GM12892 (cell line): ENCODE results near the gene ZCWPW1.
"Not testable (repeated sequence)": the region's sequence is repeated elsewhere in the genome, so short reads cannot be mapped to it uniquely, and the experiment has no call there.

Experiments
- DNase-seq: peaks from one replicate; pipeline ENCODE4 v3.0.0; 2011; ENCODE audit not compliant: insufficient read length
- FAIRE-seq: peaks from 2 replicates; lab custom pipeline; 2011; peaks lifted over from hg19 to GRCh38; lab: Jason Lieb, UNC
- POLR2A ChIP-seq: IDR thresholded peaks from 2 replicates; pipeline ENCODE4 v1.6.1; 2011; ENCODE audit warnings: low read depth, low read length, control low read depth
- POLR2AphosphoS5 ChIP-seq: IDR thresholded peaks from 2 replicates; pipeline ENCODE4 v1.6.1; 2011; ENCODE audit warnings: low read depth, low read length, control low read depth
- TAF1 ChIP-seq: IDR thresholded peaks from 2 replicates; pipeline ENCODE4 v1.6.1; 2011; ENCODE audit warnings: low read depth, mild to moderate bottlenecking, control low read depth, low read length, borderline replicate concordance

The ZCWPW1 gene

GRCh38 chr7:100469227-100470044 lies 40.9 kb upstream of the ZCWPW1 start:
- no peak for TF ChIP-seq POLR2A
- TF ChIP-seq POLR2AphosphoS5 = no peak
- no peak for TF ChIP-seq TAF1
- DNase-seq (peak; percentile 98), FAIRE-seq (peak; percentile 48)

GRCh38 chr7:100467638-100468373 lies 39.3 kb upstream of the ZCWPW1 start:
- no peak for FAIRE-seq
- no peak for TF ChIP-seq POLR2A
- no peak for TF ChIP-seq POLR2AphosphoS5
- TF ChIP-seq TAF1 = no peak

GRCh38 chr7:100466653-100467605 lies 38.4 kb upstream of the ZCWPW1 start:
- no peak for TF ChIP-seq TAF1
- no peak for TF ChIP-seq POLR2AphosphoS5
- TF ChIP-seq POLR2A = no peak
- FAIRE-seq = no peak
- no peak for DNase-seq

More at GRCh38 chr7:100467638-100468373, 39.3 kb upstream of the ZCWPW1 start:
- no peak for DNase-seq

DNA sequence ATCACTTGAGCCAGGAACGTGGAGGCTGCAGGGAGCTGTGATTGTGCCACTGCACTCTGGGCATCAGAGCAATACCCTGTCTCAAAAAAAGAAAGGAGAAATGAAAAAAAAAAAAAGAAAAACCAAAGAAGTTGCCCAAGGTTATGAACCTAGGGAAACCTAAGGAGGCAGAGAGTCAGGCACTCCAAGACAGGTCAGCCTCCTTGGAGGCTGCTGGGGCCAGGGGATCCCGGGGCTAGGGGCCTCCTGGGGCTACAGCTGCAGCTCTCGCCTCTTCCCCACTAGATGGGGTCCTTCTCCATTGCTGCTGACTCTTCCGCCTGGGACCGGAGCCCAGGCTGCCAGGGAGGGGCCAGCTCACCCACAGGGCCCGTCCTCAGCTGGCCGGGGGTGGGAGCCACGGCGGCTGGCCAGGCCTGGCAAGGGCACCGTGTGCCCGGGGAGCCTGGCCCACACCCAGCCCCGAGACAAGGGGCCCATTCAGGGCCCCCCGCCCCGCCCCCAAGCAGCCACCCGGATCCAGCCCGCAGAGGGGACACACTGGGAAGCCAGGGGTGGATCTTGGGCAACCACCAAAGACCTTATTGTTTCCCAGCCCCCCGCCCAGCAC lies 37.3 kb upstream of the ZCWPW1 start:
- no peak for TF ChIP-seq TAF1
- no peak for TF ChIP-seq POLR2AphosphoS5
- no peak for TF ChIP-seq POLR2A
- DNase-seq (no peak), FAIRE-seq (no peak)

DNA sequence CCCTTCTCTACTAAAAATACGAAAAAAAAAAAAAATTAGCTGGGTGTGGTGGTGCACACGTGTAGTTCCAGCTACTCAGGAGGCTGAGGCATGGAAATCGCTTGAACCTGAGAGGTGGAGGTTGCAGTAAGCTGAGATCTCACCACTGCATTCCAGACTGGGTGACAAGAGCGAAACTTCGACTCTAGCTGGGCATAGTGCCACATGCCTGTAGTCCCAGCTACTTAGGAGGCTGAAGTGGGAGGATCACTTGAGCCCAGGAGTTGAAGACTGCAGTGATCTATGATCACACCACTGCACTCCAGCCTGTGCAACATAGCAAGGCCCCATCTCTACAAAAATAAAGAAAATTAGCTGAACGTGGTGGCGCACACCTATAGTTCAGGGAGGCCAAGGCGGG lies 36.8 kb upstream of the ZCWPW1 start:
- FAIRE-seq (no peak), DNase-seq (no peak)
- no peak for TF ChIP-seq POLR2AphosphoS5
- no peak for TF ChIP-seq TAF1
- no peak for TF ChIP-seq POLR2A

GRCh38 chr7:100464791-100465190 lies 36.3 kb upstream of the ZCWPW1 start:
- DNase-seq = no peak
- FAIRE-seq = no peak
- TF ChIP-seq POLR2AphosphoS5 (no peak), POLR2A (no peak), TAF1 (no peak)

- TF ChIP-seq POLR2A (no peak), POLR2AphosphoS5 (no peak), TAF1 (no peak)
- FAIRE-seq (no peak), DNase-seq (no peak)
Observed at GRCh38 chr7:100464210-100464660, 35.7 kb upstream of the ZCWPW1 start, which contains the start of gene SPACDR. SPACDR (minus strand) TSS chr7:100464260; CDS start chr7:100464025, 235 bp downstream.

GRCh38 chr7:100457033-100457432 lies 28.5 kb upstream of the ZCWPW1 start:
- no peak for FAIRE-seq
- TF ChIP-seq POLR2AphosphoS5 (no peak), POLR2A (no peak), TAF1 (no peak)
- DNase-seq = no peak

- TF ChIP-seq TAF1 = no peak
- TF ChIP-seq POLR2AphosphoS5 = no peak
- no peak for TF ChIP-seq POLR2A
- DNase-seq (no peak), FAIRE-seq (no peak)
Observed at GRCh38 chr7:100456562-100456961, 28.1 kb upstream of the ZCWPW1 start.

DNA sequence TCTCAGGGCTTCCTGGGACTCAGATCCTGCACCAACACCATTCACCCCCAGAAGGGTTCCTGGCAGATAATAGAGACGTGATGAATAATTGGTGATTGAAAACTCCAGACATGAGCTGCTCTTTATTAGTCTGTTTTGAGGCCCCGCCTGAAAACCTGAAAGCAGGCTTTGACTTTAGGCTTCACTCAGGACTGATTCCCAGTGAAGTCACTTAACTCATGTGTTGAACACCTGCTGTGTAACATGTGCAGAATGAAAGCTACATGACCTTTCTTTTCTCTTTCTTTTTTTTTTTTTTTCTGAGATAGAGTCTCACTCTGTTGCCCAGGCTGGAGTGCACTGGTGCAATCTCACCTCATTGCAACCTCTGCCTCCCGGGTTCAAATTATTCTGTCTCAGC lies 26.7 kb upstream of the ZCWPW1 start:
- no peak for FAIRE-seq
- no peak for DNase-seq
- no peak for TF ChIP-seq POLR2AphosphoS5
- no peak for TF ChIP-seq TAF1
- no peak for TF ChIP-seq POLR2A

- not testable (repeated sequence) for DNase-seq, FAIRE-seq
Observed at GRCh38 chr7:100453854-100454253, 25.4 kb upstream of the ZCWPW1 start.
